Measurements from ENCODE around the gene DSG2.

DSG2 gene

GRCh38 chr18:31513189-31513935 is 15.4 kb downstream of the DSG2 start:
- no peak for DNase-seq (ENCODE audit: low spot score)
- in situ Hi-C loops (cut with MboI; ENCODE audit: low pct_unique_long_range_greater_than_20kb, low sequenced_read_pairs, unreplicated experiment) = no loop called here
- TF ChIP-seq, protein P1, sequence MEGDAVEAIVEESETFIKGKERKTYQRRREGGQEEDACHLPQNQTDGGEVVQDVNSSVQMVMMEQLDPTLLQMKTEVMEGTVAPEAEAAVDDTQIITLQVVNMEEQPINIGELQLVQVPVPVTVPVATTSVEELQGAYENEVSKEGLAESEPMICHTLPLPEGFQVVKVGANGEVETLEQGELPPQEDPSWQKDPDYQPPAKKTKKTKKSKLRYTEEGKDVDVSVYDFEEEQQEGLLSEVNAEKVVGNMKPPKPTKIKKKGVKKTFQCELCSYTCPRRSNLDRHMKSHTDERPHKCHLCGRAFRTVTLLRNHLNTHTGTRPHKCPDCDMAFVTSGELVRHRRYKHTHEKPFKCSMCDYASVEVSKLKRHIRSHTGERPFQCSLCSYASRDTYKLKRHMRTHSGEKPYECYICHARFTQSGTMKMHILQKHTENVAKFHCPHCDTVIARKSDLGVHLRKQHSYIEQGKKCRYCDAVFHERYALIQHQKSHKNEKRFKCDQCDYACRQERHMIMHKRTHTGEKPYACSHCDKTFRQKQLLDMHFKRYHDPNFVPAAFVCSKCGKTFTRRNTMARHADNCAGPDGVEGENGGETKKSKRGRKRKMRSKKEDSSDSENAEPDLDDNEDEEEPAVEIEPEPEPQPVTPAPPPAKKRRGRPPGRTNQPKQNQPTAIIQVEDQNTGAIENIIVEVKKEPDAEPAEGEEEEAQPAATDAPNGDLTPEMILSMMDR (IDR thresholded peaks at IDR 0.05; ENCODE audit: extremely low read depth, insufficient read depth, missing control alignments) = no peak

- TF ChIP-seq, protein P1 (IDR thresholded peaks at IDR 0.05; ENCODE audit: extremely low read depth, insufficient read depth, missing control alignments) = no peak
- in situ Hi-C loops (cut with MboI; ENCODE audit: low pct_unique_long_range_greater_than_20kb, low sequenced_read_pairs, unreplicated experiment) = no loop called here
- DNase-seq (ENCODE audit: low spot score) = no peak
These were observed 18.5 kb downstream of the DSG2 start for GRCh38 chr18:31516437-31516836.

GRCh38 chr18:31526374-31526773 is 28.4 kb downstream of the DSG2 start:
- no peak for DNase-seq (ENCODE audit: low spot score)
- in situ Hi-C loops (cut with MboI; ENCODE audit: low pct_unique_long_range_greater_than_20kb, low sequenced_read_pairs, unreplicated experiment) = no loop called here
- TF ChIP-seq, protein P1 (IDR thresholded peaks at IDR 0.05; ENCODE audit: extremely low read depth, insufficient read depth, missing control alignments) = no peak

DNA sequence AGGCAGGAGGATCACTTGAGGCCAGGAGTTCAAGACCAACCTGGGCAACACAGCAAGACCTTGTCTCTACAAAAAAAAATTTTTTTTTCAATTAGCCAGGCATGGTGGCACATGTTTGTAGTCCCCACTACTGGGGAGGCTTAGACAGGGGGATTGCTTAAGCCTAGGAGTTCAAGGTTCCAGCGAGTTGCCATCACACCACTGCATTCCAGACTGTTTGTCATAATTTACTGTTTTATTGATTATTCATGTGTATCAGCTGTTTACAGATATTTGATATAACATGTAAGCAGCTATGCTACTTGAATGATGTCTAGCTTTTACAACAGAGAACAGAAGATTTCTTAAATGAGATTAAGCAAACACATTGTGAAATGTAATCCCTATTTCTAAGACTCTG is 35.3 kb downstream of the DSG2 start:
- in situ Hi-C loops (cut with MboI; ENCODE audit: low pct_unique_long_range_greater_than_20kb, low sequenced_read_pairs, unreplicated experiment) = no loop called here
- TF ChIP-seq, protein P1 (IDR thresholded peaks at IDR 0.05; ENCODE audit: extremely low read depth, insufficient read depth, missing control alignments) = no peak
- no peak for DNase-seq (ENCODE audit: low spot score)

DNA sequence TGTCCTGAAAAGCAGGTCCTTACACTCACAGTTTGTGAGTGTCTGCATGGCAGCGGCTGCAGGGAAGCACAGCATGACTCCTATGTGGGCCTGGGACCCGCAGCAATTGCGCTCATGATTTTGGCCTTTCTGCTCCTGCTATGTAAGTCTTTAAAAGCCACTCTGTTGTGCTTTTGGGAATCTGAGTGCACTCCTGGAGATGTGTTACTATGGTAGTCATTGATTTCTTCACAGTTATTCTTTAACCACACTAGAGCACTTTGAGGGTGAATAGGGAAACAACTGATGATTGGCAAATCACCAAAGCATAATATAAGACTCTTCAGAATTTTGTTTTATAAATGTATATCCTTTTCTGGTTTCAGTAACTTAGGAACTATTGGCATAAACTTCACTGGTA is 40.9 kb downstream of the DSG2 start:
- TF ChIP-seq, protein P1 (IDR thresholded peaks at IDR 0.05; ENCODE audit: extremely low read depth, insufficient read depth, missing control alignments) = no peak
- in situ Hi-C loops (cut with MboI; ENCODE audit: low pct_unique_long_range_greater_than_20kb, low sequenced_read_pairs, unreplicated experiment) = no loop called here
- no peak for DNase-seq (ENCODE audit: low spot score)

DNA sequence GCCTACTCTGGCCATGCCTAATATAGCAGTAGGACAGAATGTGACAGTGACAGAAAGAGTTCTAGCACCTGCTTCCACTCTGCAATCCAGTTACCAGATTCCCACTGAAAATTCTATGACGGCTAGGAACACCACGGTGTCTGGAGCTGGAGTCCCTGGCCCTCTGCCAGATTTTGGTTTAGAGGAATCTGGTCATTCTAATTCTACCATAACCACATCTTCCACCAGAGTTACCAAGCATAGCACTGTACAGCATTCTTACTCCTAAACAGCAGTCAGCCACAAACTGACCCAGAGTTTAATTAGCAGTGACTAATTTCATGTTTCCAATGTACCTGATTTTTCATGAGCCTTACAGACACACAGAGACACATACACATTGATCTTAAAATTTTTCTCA is 48.5 kb downstream of the DSG2 start:
- TF ChIP-seq, protein P1 (IDR thresholded peaks at IDR 0.05; ENCODE audit: extremely low read depth, insufficient read depth, missing control alignments) = no peak
- in situ Hi-C loops (cut with MboI; ENCODE audit: low pct_unique_long_range_greater_than_20kb, low sequenced_read_pairs, unreplicated experiment) = no loop called here
- DNase-seq (ENCODE audit: low spot score) = no peak
